Activated naive CD4-positive, alpha-beta T cell (primary cell): ENCODE results near the gene SKP2.
"Not testable (repeated sequence)": the region's sequence is repeated elsewhere in the genome, so short reads cannot be mapped to it uniquely, and the experiment has no call there.

ENCODE experiments used
- DNase-seq, 4 experiments: peaks; one replicate each; lab custom pipeline; 2025; lab: John Stamatoyannopoulos, UW

Gene SKP2

GRCh38 chr5:36156619-36157018 is 4.7 kb downstream of the SKP2 start:
- no peak for DNase-seq

DNA sequence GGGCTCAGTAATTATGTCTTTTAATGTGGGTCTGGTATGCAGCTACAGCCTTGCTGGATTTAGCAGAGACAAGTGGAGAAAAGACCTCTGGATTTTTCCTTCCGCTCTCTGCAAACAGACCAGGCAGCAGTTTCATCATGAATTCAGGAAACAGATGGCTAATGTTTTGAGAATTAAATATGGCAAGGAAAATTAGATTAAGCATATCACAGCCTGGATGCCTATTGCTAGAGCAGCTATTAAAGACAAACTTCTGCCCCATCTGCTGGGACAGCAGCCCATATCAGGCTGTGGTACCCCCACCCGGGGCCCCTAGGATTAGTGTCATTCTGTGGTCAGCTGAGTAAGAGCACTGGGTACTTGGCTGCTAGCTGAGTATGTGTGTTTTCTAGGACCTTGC is 6.2 kb downstream of the SKP2 start:
- DNase-seq = no peak

GRCh38 chr5:36160617-36161016 is 8.7 kb downstream of the SKP2 start:
- DNase-seq = no peak

GRCh38 chr5:36161361-36161760 is 9.4 kb downstream of the SKP2 start:
- DNase-seq = no peak

DNA sequence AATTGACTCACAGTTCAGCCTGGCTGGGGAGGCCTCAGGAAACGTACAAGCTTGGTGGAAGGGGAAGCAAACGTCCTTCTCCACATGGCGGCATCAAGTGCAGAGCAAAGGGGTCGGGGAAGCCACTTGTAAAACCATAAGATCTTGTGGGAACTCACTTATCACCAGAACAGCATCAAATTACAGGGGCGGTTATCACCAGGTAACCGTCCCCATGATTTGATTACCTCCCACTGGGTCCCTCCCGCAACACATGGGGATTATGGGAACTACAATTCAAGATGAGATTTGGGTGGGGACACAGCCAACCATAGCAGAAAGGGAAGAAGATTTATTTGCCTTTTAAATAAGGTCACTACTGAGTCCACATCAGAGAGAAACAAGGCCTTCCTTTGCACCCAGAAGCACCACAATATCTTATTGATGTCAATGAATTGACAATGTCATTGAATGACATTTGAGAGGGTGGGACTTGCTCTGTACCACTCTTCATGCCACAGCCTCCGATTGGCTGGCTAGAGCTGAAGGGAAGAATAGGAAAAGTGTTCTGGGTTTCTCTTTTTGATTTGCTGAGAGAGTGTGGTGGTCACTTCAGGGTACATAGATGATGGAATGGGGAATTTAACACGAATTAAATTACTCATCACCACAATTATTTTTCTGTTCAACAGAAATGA is 11.0 kb downstream of the SKP2 start:
- DNase-seq = no peak

DNA sequence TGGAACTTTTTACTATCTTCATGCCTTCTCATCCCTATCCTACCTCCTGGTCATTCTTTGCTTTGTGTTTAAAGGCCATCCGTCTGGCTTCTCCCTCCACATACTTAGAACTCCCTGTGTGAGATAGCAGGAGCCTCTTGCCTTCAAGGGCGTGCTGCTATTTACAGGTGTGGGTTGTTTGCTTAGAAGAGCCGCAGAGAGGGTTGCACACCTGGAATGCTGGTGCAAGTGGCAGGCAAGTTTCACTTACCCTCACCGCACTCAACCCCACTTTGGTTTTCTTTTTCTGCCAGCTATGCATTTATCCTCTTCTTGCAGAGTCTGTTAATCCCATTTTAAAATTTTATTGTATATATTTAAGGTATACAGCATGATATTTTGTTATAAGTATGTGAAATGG is 12.6 kb downstream of the SKP2 start:
- no peak for DNase-seq

DNA sequence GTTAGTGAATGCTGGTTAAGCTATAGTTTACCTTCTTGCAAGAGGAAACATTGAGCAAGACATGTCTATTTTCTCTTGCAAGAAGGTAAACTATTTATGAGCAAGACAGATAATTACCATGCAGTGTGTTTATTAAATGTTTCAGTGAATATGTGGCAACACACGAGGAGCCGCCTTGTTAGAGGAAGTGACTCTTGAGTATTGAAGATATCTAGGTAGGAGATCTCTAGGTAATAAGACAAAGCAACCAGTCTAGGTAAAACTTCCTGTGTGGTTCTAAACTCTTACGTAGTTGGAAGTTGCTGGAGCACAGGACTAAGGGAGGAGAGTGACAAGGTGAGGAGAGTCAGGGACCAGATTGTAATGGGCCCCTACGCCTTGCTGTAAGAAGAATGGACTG is 16.8 kb downstream of the SKP2 start:
- DNase-seq = no peak

DNA sequence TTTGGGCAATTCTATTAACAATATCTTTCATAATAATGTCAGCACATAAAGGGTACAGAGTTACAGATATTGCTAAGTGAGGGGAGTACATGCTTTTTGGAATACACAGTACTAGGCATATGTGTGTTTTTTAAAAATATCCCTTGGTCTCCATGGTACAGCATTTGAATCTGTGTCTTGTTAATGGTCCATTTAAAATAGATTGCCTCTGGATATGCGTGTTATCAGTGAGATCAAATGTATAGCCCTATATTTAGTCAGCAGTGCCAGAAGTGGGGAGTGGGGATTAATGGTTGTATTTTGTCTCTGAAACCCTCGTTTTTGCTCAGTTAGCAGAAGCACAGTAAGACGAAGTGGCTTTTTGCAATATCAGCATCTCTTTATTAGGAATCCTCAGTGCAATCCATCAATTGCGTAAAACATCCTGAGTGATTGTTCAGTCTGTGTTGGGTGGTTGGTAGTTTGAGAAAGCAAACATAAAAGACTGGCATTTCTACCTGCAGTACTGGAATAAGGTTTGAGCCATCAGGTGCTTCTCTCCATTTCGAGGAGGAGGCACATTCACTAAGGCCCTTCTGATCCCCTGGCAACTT is 19.0 kb downstream of the SKP2 start:
- DNase-seq = no peak

DNA sequence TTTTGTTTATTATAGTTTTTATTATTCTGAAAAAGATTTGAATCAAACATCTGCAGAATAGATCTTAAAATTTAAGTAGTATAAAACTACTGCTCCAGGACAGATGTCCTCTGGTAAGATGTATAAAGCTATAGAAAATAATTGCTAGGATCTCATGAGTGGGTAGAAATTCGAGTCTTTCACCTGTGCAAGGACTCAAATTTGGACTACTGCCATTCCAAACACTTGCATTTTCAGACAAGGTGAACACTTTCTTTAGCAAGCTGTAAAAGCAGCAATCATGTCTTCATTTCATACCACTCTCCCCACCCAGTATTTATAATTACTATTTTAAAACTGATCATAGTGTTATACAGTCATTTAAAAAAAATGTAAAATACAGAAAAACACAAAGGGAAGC is 20.7 kb downstream of the SKP2 start:
- DNase-seq = no peak

- DNase-seq = no peak
Measured at GRCh38 chr5:36173426-36173825, 21.5 kb downstream of the SKP2 start.

- no peak for DNase-seq
Measured at GRCh38 chr5:36174119-36174518, 22.2 kb downstream of the SKP2 start.

- DNase-seq = no peak
Measured at GRCh38 chr5:36175043-36175442, 23.1 kb downstream of the SKP2 start.

DNA sequence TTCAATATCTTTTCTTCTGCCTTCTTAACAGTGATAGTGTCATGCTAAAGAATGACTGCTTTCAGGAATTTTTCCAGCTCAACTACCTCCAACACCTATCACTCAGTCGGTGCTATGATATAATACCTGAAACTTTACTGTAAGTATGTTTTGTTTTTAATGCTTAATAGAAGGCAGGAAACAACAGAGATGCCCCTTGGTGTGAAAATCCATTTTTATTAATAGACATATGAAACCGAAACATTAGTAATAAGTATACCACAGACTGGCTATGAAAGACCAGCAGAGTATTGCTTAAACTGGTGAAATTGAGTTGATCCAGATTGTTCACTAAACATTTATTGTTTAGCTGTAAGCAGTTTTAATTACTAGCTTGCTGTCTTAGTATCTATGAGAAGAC is 25.2 kb downstream of the SKP2 start:
- DNase-seq = no peak

- no peak for DNase-seq
Measured at GRCh38 chr5:36177715-36178523, 26.0 kb downstream of the SKP2 start.

GRCh38 chr5:36178524-36178890 is 26.6 kb downstream of the SKP2 start:
- no peak for DNase-seq

DNA sequence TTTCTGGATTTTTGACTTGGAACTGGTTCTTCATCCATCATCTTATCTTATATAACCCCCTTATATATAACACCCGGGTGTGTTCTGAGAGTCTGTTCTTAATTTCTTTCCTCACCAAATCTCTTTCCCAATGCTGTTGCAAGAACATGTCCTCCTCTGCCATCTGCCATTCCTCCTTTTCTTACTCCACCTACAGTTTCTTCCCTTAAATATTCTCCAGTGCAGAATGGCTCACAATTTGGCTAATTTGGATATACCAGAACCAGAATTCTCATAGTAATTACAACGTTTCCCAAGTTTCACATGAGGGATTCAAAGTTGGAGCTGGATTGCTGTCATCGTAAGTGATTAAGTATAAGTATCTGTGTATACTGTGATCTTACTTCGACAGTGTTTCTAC is 28.0 kb downstream of the SKP2 start:
- DNase-seq = no peak

- no peak for DNase-seq
Measured at GRCh38 chr5:36180556-36181350, 28.8 kb downstream of the SKP2 start.

DNA sequence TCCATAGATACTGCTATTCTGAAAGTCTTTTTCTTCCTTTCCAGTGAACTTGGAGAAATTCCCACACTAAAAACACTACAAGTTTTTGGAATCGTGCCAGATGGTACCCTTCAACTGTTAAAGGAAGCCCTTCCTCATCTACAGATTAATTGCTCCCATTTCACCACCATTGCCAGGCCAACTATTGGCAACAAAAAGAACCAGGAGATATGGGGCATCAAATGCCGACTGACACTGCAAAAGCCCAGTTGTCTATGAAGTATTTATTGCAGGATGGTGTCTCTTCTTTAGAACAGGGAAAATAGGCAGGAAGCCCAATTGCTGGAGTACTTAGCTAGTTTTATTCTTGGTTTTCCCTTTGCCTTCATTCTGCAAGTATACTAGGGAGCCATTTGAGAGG is 29.9 kb downstream of the SKP2 start:
- no peak for DNase-seq

DNA sequence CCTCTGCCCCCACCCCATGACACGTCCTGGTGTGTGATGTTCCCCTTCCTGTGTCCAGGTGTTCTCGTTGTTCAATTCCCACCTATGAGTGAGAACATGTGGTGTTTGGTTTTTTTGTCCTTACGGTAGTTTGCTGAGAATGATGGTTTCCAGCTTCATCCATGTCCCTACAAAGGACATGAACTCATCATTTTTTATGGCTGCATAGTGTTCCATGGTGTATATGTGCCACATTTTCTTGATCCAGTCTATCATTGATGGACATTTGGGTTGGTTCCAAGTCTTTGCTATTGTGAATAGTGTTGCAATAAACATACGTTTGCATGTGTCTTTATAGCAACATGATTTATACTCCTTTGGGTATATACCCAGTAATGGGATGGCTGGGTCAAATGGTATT is 32.5 kb downstream of the SKP2 start:
- not testable (repeated sequence) for DNase-seq

- no peak for DNase-seq
Measured at GRCh38 chr5:36193746-36194145, 41.8 kb downstream of the SKP2 start.

DNA sequence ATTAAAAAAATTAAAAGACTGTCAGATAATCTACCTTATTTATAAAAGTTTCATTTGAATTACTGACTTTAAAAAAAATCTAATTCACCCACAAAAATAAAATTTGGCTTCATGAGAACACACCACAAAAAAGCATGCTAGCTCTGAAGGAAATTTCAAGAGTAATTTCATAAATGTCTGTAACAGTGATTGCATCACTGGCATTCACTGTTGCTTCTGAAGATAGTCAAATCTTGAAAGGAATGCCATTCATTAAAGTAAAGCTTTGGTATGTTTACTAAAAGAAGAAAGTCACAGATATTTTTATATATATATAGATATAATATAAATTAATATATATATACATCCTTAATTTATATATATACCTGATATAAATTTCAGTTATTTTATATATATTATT is 46.4 kb downstream of the SKP2 start:
- no peak for DNase-seq

DNA sequence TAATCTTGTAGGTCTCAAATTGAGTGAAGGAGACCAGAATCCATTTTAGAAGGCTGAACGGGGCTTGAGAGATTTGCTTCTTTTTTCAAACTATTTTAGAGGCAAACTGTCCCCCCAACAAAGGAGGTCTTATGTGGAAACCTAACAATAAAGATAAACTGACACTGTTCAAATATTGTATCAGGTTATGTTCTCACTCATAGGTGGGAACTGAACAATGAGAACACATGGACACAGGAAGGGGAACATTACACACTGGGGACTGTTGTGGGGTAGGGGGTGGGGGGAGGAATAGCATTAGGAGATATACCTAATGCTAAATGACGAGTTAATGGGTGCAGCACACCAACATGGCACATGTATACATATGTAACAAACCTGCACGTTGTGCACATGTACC is 46.9 kb downstream of the SKP2 start:
- DNase-seq = not testable (repeated sequence)

DNA sequence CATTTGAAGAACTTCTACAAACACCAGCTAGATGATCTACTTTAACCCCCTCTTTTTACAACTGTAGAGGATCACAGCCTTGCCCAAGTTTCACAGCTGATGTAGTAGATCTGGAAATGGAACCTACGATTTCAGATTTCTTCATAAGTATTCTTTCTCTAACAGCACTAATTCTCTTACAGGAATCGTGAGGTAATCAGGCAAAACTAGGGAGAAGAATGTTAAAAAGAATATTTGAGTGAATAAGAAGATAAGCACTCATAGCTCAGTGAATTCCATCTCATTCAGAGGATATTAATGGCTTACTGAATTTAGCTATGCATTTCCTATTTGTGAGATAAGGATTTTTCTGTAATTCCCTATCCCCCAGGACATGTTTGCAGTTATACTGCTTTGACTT is 47.7 kb downstream of the SKP2 start:
- no peak for DNase-seq
